Stomach (tissue), 9 donors: Measurements from ENCODE around the gene FAM120C. TPM values are rescaled to one million over a fixed set of nuclear protein-coding genes. Genes with fewer than 3 reads are reported as not detected.
A peak's percentile ranks its signal among the peaks of the same experiment; 100 is the strongest.

ENCODE experiments used
- DNase-seq, 2 donors: peaks; one replicate each; pipeline versions ENCODE4 v3.0.0 to v3.0.0-alpha.2; 2013 to 2019
- H3K27ac ChIP-seq, 5 donors: fragments of 200-600 bp in 4 of 5; sonication (generic) in 4 of 5; one replicate each; pipeline ENCODE4 v1.5.1; 2013 to 2019; ENCODE audit warnings: mild to moderate bottlenecking in 1 of 5, moderate library complexity in 1 of 5
- H3K27me3 ChIP-seq, 3 donors: fragments of 200-600 bp; sonication (generic); one replicate each; pipeline ENCODE4 v1.5.1; 2017 to 2019; ENCODE audit warnings: mixed run types in 1 of 3
- H3K36me3 ChIP-seq, 4 donors: fragments of 200-600 bp; sonication (generic); 1 replicate in 3 of 4; 2 replicates in 1 of 4; pipeline ENCODE4 v1.5.1; 2016 to 2019
- H3K4me1 ChIP-seq, 4 donors: fragments of 200-600 bp; sonication (generic); one replicate each; pipeline ENCODE4 v1.5.1; 2016 to 2019
- H3K4me3 ChIP-seq, 4 donors: fragments of 200-600 bp; sonication (generic) in 3 of 4; one replicate each; pipeline ENCODE4 v1.5.1; 2016 to 2019; ENCODE audit warnings: mild to moderate bottlenecking in 1 of 4
- H3K9me3 ChIP-seq, 4 donors: fragments of 200-600 bp; sonication (generic); one replicate each; pipeline ENCODE4 v1.5.1; 2016 to 2019
- EP300 ChIP-seq: sonication (generic); formaldehyde crosslinking; IDR thresholded peaks from one replicate; pipeline ENCODE4 v1.6.1; 2017; ENCODE audit warnings: antibody characterized with exemption
- POLR2A ChIP-seq, 4 donors: fragments of 450-650 bp; IDR thresholded peaks; one replicate each; pipeline ENCODE4 v1.6.1; 2016; ENCODE audit warnings: antibody characterized with exemption in 4 of 4, control low read depth in 2 of 4, mild to moderate bottlenecking in 1 of 4, moderate library complexity in 1 of 4
- POLR2AphosphoS5 ChIP-seq, 3 donors: sonication (generic); formaldehyde crosslinking; IDR thresholded peaks; one replicate each; pipeline ENCODE4 v1.6.1; 2016; ENCODE audit warnings: antibody characterized with exemption in 3 of 3
- WGBS, 5 donors: extraction: QIAGEN DNeasy Blood & Tissue Kit in 3 of 5; methylation state at CpG; one replicate each; pipeline versions ENCODE4 v1.1.5 to v1.1.7; 2013 to 2018; 5-methylcytosine and 5-hydroxymethylcytosine counted together
- intact Hi-C: fragments of 100-400 bp; cut with DNase I; formaldehyde crosslinking; loops from one replicate; pipeline ENCODE4 v1.15.1; 2023; ENCODE audit warnings: low total_unique reads
- polyA plus RNA-seq, 3 donors: library from polyadenylated mRNA; stranded (reverse); fragments of 200-250 nt; gene quantifications; one replicate each; pipeline ENCODE4 v1.2.3, GENCODE V29; 2013
- total RNA-seq, 5 donors: library from RNA; depleted of rRNA; stranded (reverse); fragments of >200 nt; gene quantifications; one replicate each; pipeline versions ENCODE4 v1.1.0 to v1.2.3, GENCODE V29; 2014 to 2016
- TF ChIP-seq, protein P1 (sequence below), 7 experiments: fragments of 450-650 bp in 4 of 7; fragments of 200-600 bp in 3 of 7; sonication (generic) in 3 of 7; IDR thresholded peaks; one replicate each; pipeline ENCODE4 v1.5.1; 2016 to 2019; ENCODE audit warnings: antibody characterized with exemption in 7 of 7, control low read depth in 2 of 7, mild to moderate bottlenecking in 1 of 7
- donor health status: healthy with polysubstance abuse.
- donor health status: Bipolar disorder and iron deficiency.
- donor health status: healthy.

FAM120C gene
- total and polyA plus RNA-seq, 8 donors = 1.8 to 23.9 (median 4.7) TPM

DNA sequence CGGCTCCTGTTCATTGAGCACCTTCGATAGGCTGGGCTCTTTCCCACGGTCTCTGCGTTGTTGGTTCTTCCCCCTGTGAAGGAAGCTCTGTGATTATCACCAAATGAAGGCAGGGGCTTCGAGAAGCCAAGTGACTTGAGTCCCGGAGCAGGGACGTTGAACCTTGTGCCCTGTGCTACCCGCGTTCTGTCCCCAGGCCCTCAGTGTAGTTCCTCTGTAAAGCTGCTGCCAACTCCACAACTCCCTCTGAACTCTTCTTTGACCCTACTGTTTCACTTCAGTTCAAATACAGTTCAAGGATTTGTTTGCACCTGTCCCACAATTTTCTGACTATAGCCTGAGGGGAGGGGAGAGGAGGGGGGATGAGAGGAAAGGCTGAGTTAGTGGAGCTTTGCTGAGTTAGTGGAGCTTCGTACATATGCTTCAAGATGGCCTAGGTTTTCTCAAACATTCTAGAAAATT, 138.1 kb downstream of the FAM120C start:
- WGBS, 5 donors = 4 to 47% (median 39%) methylated on average over 2 to 10 of the region's 10 CpGs
- Histone ChIP-seq H3K4me3 (peak overlapping the region; percentile 20 to 72 (median 60)), H3K9me3 (no peaks in the 10 kb centered on the region), H3K36me3 (peaks cover 0 to 22% (median 21%) of the 10 kb centered on the region in 4 donors), H3K4me1 (peaks cover 0 to 20% (median 5%) of the 10 kb centered on the region in 4 donors), H3K27me3 (no peaks in the 10 kb centered on the region), H3K27ac (peak overlapping the region; percentile 88 to 95 (median 93))
- TF ChIP-seq, protein P1, sequence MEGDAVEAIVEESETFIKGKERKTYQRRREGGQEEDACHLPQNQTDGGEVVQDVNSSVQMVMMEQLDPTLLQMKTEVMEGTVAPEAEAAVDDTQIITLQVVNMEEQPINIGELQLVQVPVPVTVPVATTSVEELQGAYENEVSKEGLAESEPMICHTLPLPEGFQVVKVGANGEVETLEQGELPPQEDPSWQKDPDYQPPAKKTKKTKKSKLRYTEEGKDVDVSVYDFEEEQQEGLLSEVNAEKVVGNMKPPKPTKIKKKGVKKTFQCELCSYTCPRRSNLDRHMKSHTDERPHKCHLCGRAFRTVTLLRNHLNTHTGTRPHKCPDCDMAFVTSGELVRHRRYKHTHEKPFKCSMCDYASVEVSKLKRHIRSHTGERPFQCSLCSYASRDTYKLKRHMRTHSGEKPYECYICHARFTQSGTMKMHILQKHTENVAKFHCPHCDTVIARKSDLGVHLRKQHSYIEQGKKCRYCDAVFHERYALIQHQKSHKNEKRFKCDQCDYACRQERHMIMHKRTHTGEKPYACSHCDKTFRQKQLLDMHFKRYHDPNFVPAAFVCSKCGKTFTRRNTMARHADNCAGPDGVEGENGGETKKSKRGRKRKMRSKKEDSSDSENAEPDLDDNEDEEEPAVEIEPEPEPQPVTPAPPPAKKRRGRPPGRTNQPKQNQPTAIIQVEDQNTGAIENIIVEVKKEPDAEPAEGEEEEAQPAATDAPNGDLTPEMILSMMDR (IDR thresholded peaks at IDR 0.05) = no peak
- TF ChIP-seq EP300 (no peak), POLR2A (IDR thresholded peaks at IDR 0.05) (no peak), POLR2AphosphoS5 (IDR thresholded peaks at IDR 0.05) (no peak)
- intact Hi-C loops = no loop called here
- DNase-seq = no peak

DNA sequence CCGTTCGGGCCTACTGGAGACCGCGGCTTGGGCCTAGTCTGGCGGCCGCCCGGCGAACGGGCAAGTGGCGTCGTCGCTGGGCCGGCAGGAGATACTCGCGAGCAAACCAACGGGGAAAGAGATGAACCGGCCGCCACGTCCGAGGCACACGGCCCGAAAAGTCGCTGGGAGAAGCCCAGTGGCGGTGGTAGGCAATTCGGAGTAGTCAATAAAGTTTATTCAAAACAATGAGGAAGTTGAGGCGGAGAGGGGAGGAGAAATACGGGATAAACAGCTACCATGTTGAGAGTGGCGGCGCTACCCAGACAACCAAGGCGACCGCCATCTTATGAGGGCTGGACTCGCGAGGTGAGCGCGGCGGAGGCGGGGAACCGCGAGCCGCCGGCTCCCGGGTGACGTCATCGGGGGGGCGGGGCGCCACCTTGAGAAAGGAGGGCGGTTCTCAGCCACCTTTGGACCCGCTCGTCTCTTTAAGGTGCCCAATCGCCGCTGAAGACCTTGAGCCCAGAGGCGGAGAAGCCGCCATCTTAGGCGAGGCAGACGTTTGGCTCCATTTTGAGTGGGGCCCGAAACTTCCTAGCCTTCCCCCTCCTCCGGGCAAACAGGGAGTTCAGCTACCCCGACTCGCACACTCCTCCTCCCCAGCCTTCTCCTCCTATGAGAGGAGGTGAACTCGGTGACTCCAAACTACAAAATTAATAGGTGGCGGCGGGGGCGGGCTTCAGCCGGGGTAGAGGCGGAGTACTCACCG, 138.8 kb downstream of the FAM120C start, which contains the start of gene PHF8:
Gene PHF8 (minus strand): TSS at position 348 of the 751 bp plus-strand sequence. CDS start 1,745 bp downstream, outside the sequence.
- intact Hi-C loops = no loop called here
- DNase-seq = peak; percentile 96 to 98
- Histone ChIP-seq H3K9me3 (no peaks in the 10 kb centered on the region), H3K36me3 (peaks cover 0 to 25% (median 23%) of the 10 kb centered on the region in 4 donors), H3K4me1 (peaks cover 0 to 20% (median 5%) of the 10 kb centered on the region in 4 donors), H3K4me3 (peak within 1 kb of the TSS; percentile 56 to 72 (median 67)), H3K27me3 (no peaks in the 10 kb centered on the region), H3K27ac (peak within 1 kb of the TSS; percentile 91 to 95 (median 93))
- WGBS, 5 donors = 1 to 58% (median 12%) methylated on average over 19 to 66 of the region's 66 CpGs
- TF ChIP-seq POLR2AphosphoS5 (IDR thresholded peaks at IDR 0.05) (peak; percentile 2 to 76 (median 66)), POLR2A (IDR thresholded peaks at IDR 0.05) (no peak)

DNA sequence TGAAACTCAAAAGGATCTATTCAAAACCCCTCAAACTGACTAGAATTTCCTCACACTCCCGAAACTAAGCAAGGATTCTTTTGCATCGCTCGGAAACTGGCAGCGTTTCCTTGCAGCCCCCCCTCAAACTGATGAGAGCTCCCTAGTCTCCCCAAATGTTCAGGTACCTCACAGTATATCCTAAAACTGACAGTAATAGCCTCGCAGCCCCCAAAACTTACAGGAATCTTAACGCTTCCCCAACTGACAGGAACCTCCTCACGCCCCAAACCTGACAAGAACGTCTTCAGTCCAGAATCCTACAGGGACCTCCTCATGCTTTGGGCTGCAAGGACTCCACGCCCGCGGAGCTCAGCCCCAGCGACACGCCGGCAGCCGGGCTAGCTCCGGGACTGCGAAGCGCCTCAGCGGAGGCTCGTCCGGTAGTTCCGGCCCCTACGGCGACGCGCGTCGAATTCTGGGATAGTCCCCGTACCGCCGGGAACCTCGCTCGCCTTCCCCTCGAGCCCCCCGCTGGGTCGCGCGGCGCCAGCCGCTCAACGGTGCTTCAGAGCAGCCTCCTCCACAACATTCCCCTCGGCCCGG, 139.4 kb downstream of the FAM120C start:
- peak; percentile 34 to 69 for DNase-seq
- Histone ChIP-seq H3K9me3 (no peaks in the 10 kb centered on the region), H3K27me3 (no peaks in the 10 kb centered on the region)

DNA sequence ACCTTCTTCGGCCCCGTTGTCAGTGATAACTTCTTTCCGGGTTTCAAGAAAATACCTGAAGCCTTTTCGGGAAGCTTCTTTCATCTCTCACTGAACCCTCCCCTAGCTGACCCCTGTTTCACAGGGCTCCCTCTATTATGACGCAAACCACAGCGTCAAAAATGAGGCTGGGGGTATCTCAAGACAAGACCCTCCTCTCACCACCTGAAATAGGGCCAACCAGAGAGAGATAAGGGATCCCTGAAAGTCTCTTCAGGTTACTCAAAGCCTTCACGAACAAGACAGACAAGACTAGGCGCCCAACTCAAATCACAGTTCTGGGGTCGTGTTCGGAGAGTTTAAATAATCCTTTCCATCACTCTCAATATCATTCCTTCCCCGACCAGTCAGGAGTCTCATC, 140.0 kb downstream of the FAM120C start:
- Histone ChIP-seq H3K4me3 (peak overlapping the region; percentile 56 to 72 (median 67)), H3K9me3 (no peaks in the 10 kb centered on the region), H3K27me3 (no peaks in the 10 kb centered on the region), H3K36me3 (peaks cover 0 to 37% (median 29%) of the 10 kb centered on the region in 4 donors), H3K27ac (peak overlapping the region in 4 of 5 donors; percentile 91 to 95 (median 94)), H3K4me1 (peaks cover 0 to 20% (median 5%) of the 10 kb centered on the region in 4 donors)
- TF ChIP-seq POLR2AphosphoS5 (IDR thresholded peaks at IDR 0.05) (no peak), POLR2A (IDR thresholded peaks at IDR 0.05) (no peak)
- 2 to 47% (median 6%) methylated on average over 9 to 11 of the region's 11 CpGs for WGBS, 5 donors
- no peak for DNase-seq
- intact Hi-C loops = no loop called here

More for the DNA sequence above, 139.4 kb downstream of the FAM120C start:
- Histone ChIP-seq H3K4me3 (peak overlapping the region; percentile 56 to 72 (median 67)), H3K27ac (peak overlapping the region; percentile 91 to 95 (median 93)), H3K36me3 (peaks cover 0 to 32% (median 27%) of the 10 kb centered on the region in 4 donors), H3K4me1 (peaks cover 0 to 20% (median 5%) of the 10 kb centered on the region in 4 donors)
- TF ChIP-seq EP300 (no peak), POLR2A (IDR thresholded peaks at IDR 0.05) (no peak), POLR2AphosphoS5 (IDR thresholded peaks at IDR 0.05) (no peak)
- TF ChIP-seq, protein P1 (IDR thresholded peaks at IDR 0.05) = no peak
- intact Hi-C loops = no loop called here
- 0 to 68% (median 7%) methylated on average over 8 to 43 of the region's 43 CpGs for WGBS, 5 donors

DNA sequence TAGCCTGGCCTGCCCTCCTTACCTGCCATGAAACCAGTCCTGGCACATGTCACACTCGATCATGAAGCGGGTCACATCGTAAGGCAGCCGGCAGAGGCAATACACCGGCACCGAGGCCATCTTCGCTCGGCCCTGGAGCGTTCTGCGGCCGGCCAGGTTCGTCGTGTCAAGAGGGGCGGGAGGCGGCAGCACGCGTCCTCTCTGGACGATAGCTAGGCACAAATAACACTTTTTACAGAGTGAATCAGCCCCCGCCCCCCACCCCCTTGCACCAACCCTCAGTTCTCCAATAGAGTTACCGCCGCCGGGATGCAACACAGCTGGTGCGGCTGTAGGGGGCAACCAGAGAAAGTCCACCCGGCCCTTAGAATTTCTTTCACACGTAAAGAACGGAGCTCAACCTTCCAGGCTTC, 140.4 kb downstream of the FAM120C start:
- Histone ChIP-seq H3K36me3 (peaks cover 0 to 42% (median 33%) of the 10 kb centered on the region in 4 donors), H3K9me3 (no peaks in the 10 kb centered on the region), H3K4me3 (peak overlapping the region; percentile 56 to 72 (median 67)), H3K27me3 (no peaks in the 10 kb centered on the region), H3K4me1 (peaks cover 0 to 20% (median 5%) of the 10 kb centered on the region in 4 donors), H3K27ac (peak overlapping the region in 4 of 5 donors; percentile 91 to 95 (median 94))
- TF ChIP-seq, protein P1 (IDR thresholded peaks at IDR 0.05) = no peak
- TF ChIP-seq EP300 = no peak
- no peak for TF ChIP-seq POLR2AphosphoS5 (IDR thresholded peaks at IDR 0.05)
- no peak for TF ChIP-seq POLR2A (IDR thresholded peaks at IDR 0.05)
- intact Hi-C loops = no loop called here
- DNase-seq = peak in 1 of 2 donors; percentile 78
- WGBS, 5 donors = 0 to 49% (median 12%) methylated on average over 10 to 26 of the region's 26 CpGs
